LNCAP (cell line): Measurements from ENCODE around the gene FZD4.

Source experiments
- CTCF ChIP-seq: fragments of 450-650 bp; IDR thresholded peaks from 2 replicates; pipeline ENCODE4 v1.5.1; 2017; ENCODE audit warnings: mild to moderate bottlenecking

Gene FZD4

GRCh38 chr11:86938203-86938899, 16.8 kb downstream of the FZD4 start:
- no peak for TF ChIP-seq CTCF

- no peak for TF ChIP-seq CTCF
These were observed 20.1 kb downstream of the FZD4 start for GRCh38 chr11:86934926-86935579.

GRCh38 chr11:86934582-86934900, 20.7 kb downstream of the FZD4 start:
- TF ChIP-seq CTCF = no peak

- TF ChIP-seq CTCF = no peak
These were observed 21.2 kb downstream of the FZD4 start for GRCh38 chr11:86933891-86934581.

GRCh38 chr11:86932924-86933875, 22.0 kb downstream of the FZD4 start:
- no peak for TF ChIP-seq CTCF

- no peak for TF ChIP-seq CTCF
These were observed 23.0 kb downstream of the FZD4 start for GRCh38 chr11:86932259-86932585.

GRCh38 chr11:86931548-86932258, 23.5 kb downstream of the FZD4 start:
- TF ChIP-seq CTCF = no peak
